Neuronal stem cell (in vitro differentiated cells): ENCODE measurements around the gene RPS6KA2.
"Not testable (repeated sequence)": the region's sequence is repeated elsewhere in the genome, so short reads cannot be mapped to it uniquely, and the experiment has no call there.

Experiments used
- DNase-seq: peaks from one replicate; pipeline ENCODE4 v3.0.0-alpha.2; 2013; ENCODE audit warnings: low spot score
- H2AFZ ChIP-seq: one replicate; pipeline ENCODE4 v1.6.1; 2013; ENCODE audit warnings: mild to moderate bottlenecking, low read length, inconsistent platforms
- H2AK5ac ChIP-seq: 2 replicates; pipeline ENCODE4 v1.6.1; 2013; ENCODE audit warnings: low read depth, mild to moderate bottlenecking, inconsistent platforms, low read length, moderate library complexity, mixed read lengths
- H2BK120ac ChIP-seq: 2 replicates; pipeline ENCODE4 v1.6.1; 2013; ENCODE audit warnings: low read depth, mild to moderate bottlenecking, inconsistent platforms, low read length, moderate library complexity, mixed read lengths
- H2BK12ac ChIP-seq: one replicate; pipeline ENCODE4 v1.6.1; 2013; ENCODE audit warnings: low read length, inconsistent platforms
- H2BK15ac ChIP-seq: 2 replicates; pipeline ENCODE4 v1.6.1; 2013; ENCODE audit warnings: mild to moderate bottlenecking, low read length, inconsistent platforms, mixed read lengths
- H2BK5ac ChIP-seq: one replicate; pipeline ENCODE4 v1.6.1; 2013; ENCODE audit warnings: inconsistent platforms, mild to moderate bottlenecking, low read length, moderate library complexity
- H3K14ac ChIP-seq: one replicate; pipeline ENCODE4 v1.6.1; 2013; ENCODE audit warnings: low read length, inconsistent platforms
- H3K18ac ChIP-seq: 2 replicates; pipeline ENCODE4 v1.6.1; 2013; ENCODE audit warnings: low read length, inconsistent platforms
- H3K23ac ChIP-seq: 2 replicates; pipeline ENCODE4 v1.6.1; 2013; ENCODE audit warnings: low read depth, mild to moderate bottlenecking, mixed read lengths, low read length, inconsistent platforms; ENCODE audit not compliant: poor library complexity
- H3K27ac ChIP-seq: replicated peaks from 3 replicates; pipeline ENCODE4 v1.5.1; 2013; ENCODE audit warnings: low read length, inconsistent platforms
- H3K27me3 ChIP-seq, 3 experiments: 2 replicates each; pipeline ENCODE4 v1.6.1; 2013; ENCODE audit warnings: low read length in 3 of 3, mild to moderate bottlenecking in 2 of 3, inconsistent platforms in 1 of 3, low read depth in 1 of 3, mixed read lengths in 1 of 3, moderate library complexity in 1 of 3; ENCODE audit not compliant: control insufficient read depth in 3 of 3, insufficient read depth in 3 of 3
- H3K36me3 ChIP-seq, 2 donors: replicated peaks in 1 of 2; 2 replicates each; pipeline ENCODE4 v1.6.1; 2013; ENCODE audit warnings: low read length in 2 of 2; ENCODE audit not compliant: control insufficient read depth in 2 of 2, insufficient read depth in 2 of 2
- H3K4ac ChIP-seq: 2 replicates; pipeline ENCODE4 v1.6.1; 2013; ENCODE audit warnings: inconsistent platforms, mild to moderate bottlenecking, low read length, moderate library complexity
- H3K4me1 ChIP-seq, 2 donors: 1 replicate in 1 of 2; 2 replicates in 1 of 2; pipeline ENCODE4 v1.6.1; 2013; ENCODE audit warnings: low read length in 2 of 2, low read depth in 1 of 2; ENCODE audit not compliant: control insufficient read depth in 2 of 2, insufficient read depth in 1 of 2
- H3K4me2 ChIP-seq: one replicate; pipeline ENCODE4 v1.6.1; 2013; ENCODE audit warnings: mild to moderate bottlenecking, low read length, inconsistent platforms; ENCODE audit not compliant: insufficient read depth, poor library complexity, severe bottlenecking
- H3K4me3 ChIP-seq, 2 donors: 2 replicates each; pipeline ENCODE4 v1.5.1; 2013; ENCODE audit warnings: low read length in 2 of 2, mild to moderate bottlenecking in 2 of 2, inconsistent platforms in 1 of 2, moderate library complexity in 1 of 2
- H3K79me1 ChIP-seq: one replicate; pipeline ENCODE4 v1.6.1; 2013; ENCODE audit warnings: low read depth, mild to moderate bottlenecking, inconsistent platforms, low read length, moderate library complexity
- H3K9ac ChIP-seq: one replicate; pipeline ENCODE4 v1.6.1; 2013; ENCODE audit warnings: mild to moderate bottlenecking, low read depth, low read length, inconsistent platforms; ENCODE audit not compliant: poor library complexity
- H3K9me3 ChIP-seq, 2 donors: replicated peaks in 1 of 2; 2 replicates each; pipeline versions ENCODE3 to v1.6.1; 2013; ENCODE audit warnings: low read length in 2 of 2, mild to moderate bottlenecking in 2 of 2, inconsistent platforms in 1 of 2, low read depth in 1 of 2, mixed read lengths in 1 of 2, moderate library complexity in 1 of 2; ENCODE audit not compliant: control insufficient read depth in 2 of 2, insufficient read depth in 1 of 2
- H4K8ac ChIP-seq: one replicate; pipeline ENCODE4 v1.6.1; 2013; ENCODE audit warnings: low read depth, mild to moderate bottlenecking, inconsistent platforms, low read length, moderate library complexity
- H4K91ac ChIP-seq: one replicate; pipeline ENCODE4 v1.6.1; 2013; ENCODE audit warnings: low read length, low read depth, mild to moderate bottlenecking, inconsistent platforms; ENCODE audit not compliant: poor library complexity
- WGBS, 2 donors: extraction: QIAGEN DNeasy Blood & Tissue Kit; methylation state at CpG; one replicate each; pipeline ENCODE4 v1.1.7; 2013; ENCODE audit warnings: missing lambda C conversion rate in 2 of 2, mixed read lengths in 1 of 2; ENCODE audit not compliant: insufficient read length in 2 of 2, insufficient replicate concordance in 1 of 2; ENCODE audit errors: extremely low coverage in 2 of 2; 5-methylcytosine and 5-hydroxymethylcytosine counted together

RPS6KA2 gene

GRCh38 chr6:166581801-166582200, 45.2 kb downstream of the RPS6KA2 start:
- H3K36me3 ChIP-seq, H3K4me1 ChIP-seq, H3K27me3 ChIP-seq, H3K9ac ChIP-seq, H4K8ac ChIP-seq, H2AFZ ChIP-seq, DNase-seq, H3K4me2 ChIP-seq, H3K4ac ChIP-seq, H3K23ac ChIP-seq, H2BK12ac ChIP-seq, H3K4me3 ChIP-seq, H2AK5ac ChIP-seq, H3K14ac ChIP-seq, H2BK120ac ChIP-seq, H2BK15ac ChIP-seq, H2BK5ac ChIP-seq, H4K91ac ChIP-seq, H3K27ac ChIP-seq, H3K79me1 ChIP-seq: not testable (repeated sequence)
- Histone ChIP-seq H3K9me3 (peaks cover 0 to 15% of the 10 kb centered on the region in 2 donors), H3K18ac (peak overlapping the region; percentile 44)
- WGBS, 2 donors = no CpG with 5 or more reads among the region's 8 CpGs

- H2BK5ac ChIP-seq = no peak overlapping the region
- no peak overlapping the region for H3K14ac ChIP-seq
- no peak overlapping the region for H4K91ac ChIP-seq
- H3K27ac ChIP-seq = no peak overlapping the region
- no peak overlapping the region for H3K4me3 ChIP-seq
- H2BK12ac ChIP-seq = no peak overlapping the region
- peak overlapping the region; percentile 77 for H3K18ac ChIP-seq
- no peak overlapping the region for H3K9ac ChIP-seq
- no peak overlapping the region for H4K8ac ChIP-seq
- no peak overlapping the region for H2AFZ ChIP-seq
- H2AK5ac ChIP-seq = no peak overlapping the region
- H3K79me1 ChIP-seq = peaks cover 6% of the 10 kb centered on the region
- no peaks in the 10 kb centered on the region for H3K36me3 ChIP-seq
- H3K4me1 ChIP-seq = peaks cover 0 to 5% of the 10 kb centered on the region in 2 donors
- no peak for DNase-seq
- no peak overlapping the region for H2BK15ac ChIP-seq
- H3K4ac ChIP-seq = no peak overlapping the region
- H3K27me3 ChIP-seq = no peaks in the 10 kb centered on the region
- peaks cover 0 to 21% of the 10 kb centered on the region in 2 donors for H3K9me3 ChIP-seq
- H3K4me2 ChIP-seq = no peak overlapping the region
- H3K23ac ChIP-seq = no peak overlapping the region
- no peak overlapping the region for H2BK120ac ChIP-seq
- no CpG with 5 or more reads among the region's 11 CpGs for WGBS, 2 donors
Measured at GRCh38 chr6:166581091-166581511, 46.0 kb downstream of the RPS6KA2 start.

GRCh38 chr6:166580076-166581050, 46.7 kb downstream of the RPS6KA2 start:
- Histone ChIP-seq H2BK15ac (no peak overlapping the region), H3K27me3 (no peaks in the 10 kb centered on the region), H3K9me3 (peaks cover 1 to 27% of the 10 kb centered on the region in 2 donors), H2BK5ac (no peak overlapping the region), H4K91ac (no peak overlapping the region), H3K4ac (no peak overlapping the region), H2BK120ac (no peak overlapping the region), H2BK12ac (no peak overlapping the region), H3K23ac (peak overlapping the region; percentile 34), H3K9ac (no peak overlapping the region), H3K18ac (peak overlapping the region; percentile 13), H3K27ac (no peak overlapping the region), H3K79me1 (peaks cover 6% of the 10 kb centered on the region), H3K14ac (no peak overlapping the region), H2AK5ac (no peak overlapping the region), H3K4me1 (peaks cover 0 to 5% of the 10 kb centered on the region in 2 donors), H2AFZ (no peak overlapping the region), H3K36me3 (no peaks in the 10 kb centered on the region), H4K8ac (no peak overlapping the region), H3K4me2 (no peak overlapping the region), H3K4me3 (no peak overlapping the region)
- no CpG with 5 or more reads among the region's 17 CpGs for WGBS, 2 donors
- DNase-seq = no peak

- no peak overlapping the region for H3K18ac ChIP-seq
- H3K79me1 ChIP-seq = peaks cover 6% of the 10 kb centered on the region
- no peak overlapping the region for H2BK5ac ChIP-seq
- H4K8ac ChIP-seq = no peak overlapping the region
- H3K4me2 ChIP-seq = no peak overlapping the region
- H2BK12ac ChIP-seq = no peak overlapping the region
- no peaks in the 10 kb centered on the region for H3K27me3 ChIP-seq
- no peak overlapping the region for H2AFZ ChIP-seq
- H3K4me1 ChIP-seq = peaks cover 0 to 5% of the 10 kb centered on the region in 2 donors
- H4K91ac ChIP-seq = no peak overlapping the region
- no peak overlapping the region for H2BK15ac ChIP-seq
- no peak overlapping the region for H2AK5ac ChIP-seq
- no CpG with 5 or more reads among the region's 9 CpGs for WGBS, 2 donors
- H3K4me3 ChIP-seq = no peak overlapping the region
- peaks cover 0 to under 1% of the 10 kb centered on the region in 2 donors for H3K36me3 ChIP-seq
- H3K23ac ChIP-seq = no peak overlapping the region
- no peak overlapping the region for H3K27ac ChIP-seq
- H3K9me3 ChIP-seq = peaks cover 1 to 32% of the 10 kb centered on the region in 2 donors
- H3K14ac ChIP-seq = no peak overlapping the region
- DNase-seq = no peak
- H3K9ac ChIP-seq = no peak overlapping the region
- no peak overlapping the region for H3K4ac ChIP-seq
- H2BK120ac ChIP-seq = no peak overlapping the region
Measured at GRCh38 chr6:166579237-166579850, 47.7 kb downstream of the RPS6KA2 start.
